ENCODE results near the gene MT3. TPM values are rescaled to one million over a fixed set of nuclear protein-coding genes. Genes with fewer than 3 reads are reported as not detected.

Gene MT3
- total RNA-seq, 2 donors from 2014 or later, result not detected

GRCh38 chr16:56635441-56635967 is 46.2 kb downstream of the MT3 start:
- TF ChIP-seq, protein P1, sequence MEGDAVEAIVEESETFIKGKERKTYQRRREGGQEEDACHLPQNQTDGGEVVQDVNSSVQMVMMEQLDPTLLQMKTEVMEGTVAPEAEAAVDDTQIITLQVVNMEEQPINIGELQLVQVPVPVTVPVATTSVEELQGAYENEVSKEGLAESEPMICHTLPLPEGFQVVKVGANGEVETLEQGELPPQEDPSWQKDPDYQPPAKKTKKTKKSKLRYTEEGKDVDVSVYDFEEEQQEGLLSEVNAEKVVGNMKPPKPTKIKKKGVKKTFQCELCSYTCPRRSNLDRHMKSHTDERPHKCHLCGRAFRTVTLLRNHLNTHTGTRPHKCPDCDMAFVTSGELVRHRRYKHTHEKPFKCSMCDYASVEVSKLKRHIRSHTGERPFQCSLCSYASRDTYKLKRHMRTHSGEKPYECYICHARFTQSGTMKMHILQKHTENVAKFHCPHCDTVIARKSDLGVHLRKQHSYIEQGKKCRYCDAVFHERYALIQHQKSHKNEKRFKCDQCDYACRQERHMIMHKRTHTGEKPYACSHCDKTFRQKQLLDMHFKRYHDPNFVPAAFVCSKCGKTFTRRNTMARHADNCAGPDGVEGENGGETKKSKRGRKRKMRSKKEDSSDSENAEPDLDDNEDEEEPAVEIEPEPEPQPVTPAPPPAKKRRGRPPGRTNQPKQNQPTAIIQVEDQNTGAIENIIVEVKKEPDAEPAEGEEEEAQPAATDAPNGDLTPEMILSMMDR (conservative IDR thresholded peaks at IDR 0.05), result no peak
- Mint-ChIP-seq H3K4me3 (peak overlapping the region; percentile 43), H3K27ac (no peak overlapping the region), H3K36me3 (ENCODE audit: low read depth) (no peaks in the 10 kb centered on the region), H3K9me3 (no peaks in the 10 kb centered on the region), H3K27me3 (ENCODE audit: insufficient read depth) (peaks cover 100% of the 10 kb centered on the region), H3K4me1 (peaks cover 18% of the 10 kb centered on the region)
- Histone ChIP-seq H3K4me1 (ENCODE audit: control insufficient read depth, insufficient read depth, low read length) (no peaks in the 10 kb centered on the region), H3K36me3 (ENCODE audit: control insufficient read depth, insufficient read depth, low read length) (no peaks in the 10 kb centered on the region), H3K27me3 (ENCODE audit: control insufficient read depth, insufficient read depth, low read length, poor library complexity, severe bottlenecking) (peaks cover 100% of the 10 kb centered on the region), H3K4me3 (ENCODE audit: low read length) (peak overlapping the region; percentile 35), H3K27ac (ENCODE audit: low read depth, low read length) (no peak overlapping the region), H3K9ac (ENCODE audit: extremely low read depth, low read length, poor library complexity, severe bottlenecking) (no peak overlapping the region), H3K9me3 (ENCODE audit: control insufficient read depth, low read length) (no peaks in the 10 kb centered on the region)
- peak; percentile 64 for DNase-seq
- WGBS, 2 experiments (ENCODE audit: insufficient coverage in 1 of 2, insufficient read length in 1 of 2), result 0 to 4% methylated on average over 7 to 40 of the region's 40 CpGs

GRCh38 chr16:56636616-56637413 is 47.5 kb downstream of the MT3 start:
- no peaks in the 10 kb centered on the region for H3K36me3 Mint-ChIP-seq (ENCODE audit: low read depth)
- peaks cover 17% of the 10 kb centered on the region for H3K4me1 Mint-ChIP-seq
- no peak overlapping the region for H3K4me3 ChIP-seq (ENCODE audit: low read length)

DNA sequence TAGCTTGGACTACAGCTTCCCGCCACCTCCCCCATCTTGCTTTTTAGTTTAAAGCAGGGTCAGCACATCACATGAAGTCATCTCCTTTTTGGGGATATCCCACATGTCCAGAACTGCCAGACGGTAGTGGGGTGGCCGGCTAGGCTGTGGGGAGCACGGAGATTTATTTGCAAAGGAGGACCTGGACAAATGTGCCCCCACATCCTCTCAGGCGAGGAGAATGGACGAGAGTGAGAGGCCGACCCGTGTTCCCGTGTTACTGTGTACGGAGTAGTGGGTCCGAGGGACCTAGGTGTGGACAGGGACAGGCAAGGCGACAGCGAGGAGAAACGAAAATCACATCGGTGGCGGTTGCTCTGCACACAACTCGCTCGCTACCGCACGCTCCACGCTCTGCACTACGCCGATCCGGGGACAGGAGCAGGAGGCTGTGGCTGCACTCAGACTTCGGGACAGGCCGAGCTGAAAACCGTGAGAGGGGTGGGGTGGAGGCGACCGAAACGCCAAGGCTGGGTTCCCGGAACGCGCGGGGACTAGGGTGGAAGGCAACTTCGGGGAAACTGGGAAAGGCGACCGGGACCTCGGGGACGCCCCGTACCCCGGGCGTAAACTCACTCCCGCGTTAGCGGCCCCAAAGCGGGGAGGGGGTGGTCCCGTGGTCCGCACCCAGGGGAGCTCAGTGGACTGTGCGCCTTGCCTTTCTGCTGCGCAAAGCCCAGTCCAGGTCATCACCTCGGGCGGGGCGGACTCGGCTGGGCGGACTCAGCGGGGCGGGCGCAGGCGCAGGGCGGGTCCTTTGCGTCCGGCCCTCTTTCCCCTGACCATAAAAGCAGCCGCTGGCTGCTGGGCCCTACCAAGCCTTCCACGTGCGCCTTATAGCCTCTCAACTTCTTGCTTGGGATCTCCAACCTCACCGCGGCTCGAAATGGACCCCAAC is 48.8 kb downstream of the MT3 start, which contains the start of gene MT1A:
TSS of gene MT1A (plus strand) at position 853 of the 937 bp plus-strand sequence. CDS start at position 926, 73 bp downstream.
- WGBS, 2 experiments (ENCODE audit: insufficient coverage in 1 of 2, insufficient read length in 1 of 2), result 5 to 6% methylated on average over 21 to 68 of the region's 68 CpGs
- peak within 1 kb of the TSS; percentile 49 for H3K4me3 Mint-ChIP-seq
- Histone ChIP-seq H3K9me3 (ENCODE audit: control insufficient read depth, low read length) (no peaks in the 10 kb centered on the region), H3K27ac (ENCODE audit: low read depth, low read length) (no peak within 1 kb of the TSS), H3K27me3 (ENCODE audit: control insufficient read depth, insufficient read depth, low read length, poor library complexity, severe bottlenecking) (peaks cover 100% of the 10 kb centered on the region), H3K36me3 (ENCODE audit: control insufficient read depth, insufficient read depth, low read length) (no peaks in the 10 kb centered on the region), H3K4me1 (ENCODE audit: control insufficient read depth, insufficient read depth, low read length) (no peaks in the 10 kb centered on the region), H3K9ac (ENCODE audit: extremely low read depth, low read length, poor library complexity, severe bottlenecking) (no peak within 1 kb of the TSS), H3K4me3 (ENCODE audit: low read length) (peak within 1 kb of the TSS; percentile 70)
- no peak within 1 kb of the TSS for H3K27ac Mint-ChIP-seq
- H3K36me3 Mint-ChIP-seq (ENCODE audit: low read depth), result no peaks in the 10 kb centered on the region
- DNase-seq, result peak; percentile 88
- no peaks in the 10 kb centered on the region for H3K9me3 Mint-ChIP-seq
- TF ChIP-seq, protein P1 (conservative IDR thresholded peaks at IDR 0.05), result no peak
- peaks cover 15% of the 10 kb centered on the region for H3K4me1 Mint-ChIP-seq
- H3K27me3 Mint-ChIP-seq (ENCODE audit: insufficient read depth), result peaks cover 100% of the 10 kb centered on the region

More at GRCh38 chr16:56636616-56637413, 47.5 kb downstream of the MT3 start:
- H3K9ac ChIP-seq (ENCODE audit: extremely low read depth, low read length, poor library complexity, severe bottlenecking), result no peak overlapping the region
- H3K27ac ChIP-seq (ENCODE audit: low read depth, low read length), result no peak overlapping the region
- no peak overlapping the region for H3K27ac Mint-ChIP-seq
- no peaks in the 10 kb centered on the region for H3K36me3 ChIP-seq (ENCODE audit: control insufficient read depth, insufficient read depth, low read length)
- H3K4me1 ChIP-seq (ENCODE audit: control insufficient read depth, insufficient read depth, low read length), result no peaks in the 10 kb centered on the region
- H3K4me3 Mint-ChIP-seq, result no peak overlapping the region
- WGBS, 2 experiments (ENCODE audit: insufficient coverage in 1 of 2, insufficient read length in 1 of 2), result 19 to 37% methylated on average over 3 to 9 of the region's 9 CpGs
- H3K27me3 Mint-ChIP-seq (ENCODE audit: insufficient read depth), result peaks cover 100% of the 10 kb centered on the region
- DNase-seq, result no peak
- H3K27me3 ChIP-seq (ENCODE audit: control insufficient read depth, insufficient read depth, low read length, poor library complexity, severe bottlenecking), result peaks cover 100% of the 10 kb centered on the region
- TF ChIP-seq, protein P1 (conservative IDR thresholded peaks at IDR 0.05), result no peak
- no peaks in the 10 kb centered on the region for H3K9me3 ChIP-seq (ENCODE audit: control insufficient read depth, low read length)
- no peaks in the 10 kb centered on the region for H3K9me3 Mint-ChIP-seq

All from endodermal cell (in vitro differentiated cells).